HG03045 (cell line): ENCODE measurements around the gene GK.
"Not testable (repeated sequence)": the region's sequence is repeated elsewhere in the genome, so short reads cannot be mapped to it uniquely, and the experiment has no call there.

Source experiments
- ATAC-seq: cut with Tn5 transposase; IDR thresholded peaks from one replicate; pipeline ENCODE4 v1.9.1; 2021; ENCODE audit warnings: mild to moderate bottlenecking, moderate library complexity; ENCODE audit not compliant: unreplicated experiment

Gene GK

GRCh38 chrX:30693999-30694650 is 40.9 kb downstream of the GK start:
- ATAC-seq: no peak

- ATAC-seq: no peak
Measured at GRCh38 chrX:30702736-30703135, 49.5 kb downstream of the GK start.

- no peak for ATAC-seq
Measured at GRCh38 chrX:30706216-30706775, 53.1 kb downstream of the GK start.

GRCh38 chrX:30712214-30712613 is 59.0 kb downstream of the GK start:
- ATAC-seq: no peak

DNA sequence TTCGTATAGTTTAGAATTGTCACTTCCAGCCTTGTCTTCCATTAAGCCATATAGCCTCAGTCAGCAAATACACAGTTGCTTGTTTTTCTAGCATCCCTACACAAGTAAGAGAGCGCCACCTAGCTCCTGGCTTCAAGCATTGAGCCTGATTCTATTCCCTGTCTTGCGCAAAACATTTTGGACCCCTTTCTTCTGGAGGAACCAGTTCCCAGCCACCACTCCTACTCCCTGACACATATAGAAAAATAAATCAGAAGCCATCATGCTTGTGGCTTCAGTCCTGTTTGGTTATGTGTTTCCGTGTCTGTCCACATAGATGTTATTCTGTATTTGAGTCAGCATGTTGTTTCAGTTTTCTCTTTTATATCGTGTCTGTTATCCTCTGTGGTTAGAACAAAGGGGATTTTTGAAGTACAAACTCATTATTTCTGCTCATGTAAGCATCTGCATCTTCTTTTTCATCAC is 59.9 kb downstream of the GK start:
- ATAC-seq: peak; percentile 93

GRCh38 chrX:30714138-30714537 is 60.9 kb downstream of the GK start:
- no peak for ATAC-seq

DNA sequence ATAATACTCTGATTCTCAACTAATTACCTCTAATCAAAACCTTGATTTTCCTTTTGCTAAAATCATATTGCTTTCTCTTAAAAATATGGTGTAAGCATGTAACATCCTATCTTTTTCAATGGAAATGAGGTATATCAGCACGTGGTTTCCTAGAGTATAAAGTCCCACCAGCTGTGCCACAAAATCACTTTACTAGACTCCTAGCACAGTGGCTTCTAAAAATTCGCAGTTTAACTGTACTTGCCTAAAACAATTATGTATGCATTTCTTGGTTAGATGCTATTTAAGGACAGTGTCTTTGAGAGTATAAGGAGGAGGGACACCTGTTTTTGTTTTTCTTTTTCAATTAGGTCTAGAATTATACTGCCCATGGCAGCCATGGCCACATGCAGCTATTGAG is 62.8 kb downstream of the GK start:
- no peak for ATAC-seq

DNA sequence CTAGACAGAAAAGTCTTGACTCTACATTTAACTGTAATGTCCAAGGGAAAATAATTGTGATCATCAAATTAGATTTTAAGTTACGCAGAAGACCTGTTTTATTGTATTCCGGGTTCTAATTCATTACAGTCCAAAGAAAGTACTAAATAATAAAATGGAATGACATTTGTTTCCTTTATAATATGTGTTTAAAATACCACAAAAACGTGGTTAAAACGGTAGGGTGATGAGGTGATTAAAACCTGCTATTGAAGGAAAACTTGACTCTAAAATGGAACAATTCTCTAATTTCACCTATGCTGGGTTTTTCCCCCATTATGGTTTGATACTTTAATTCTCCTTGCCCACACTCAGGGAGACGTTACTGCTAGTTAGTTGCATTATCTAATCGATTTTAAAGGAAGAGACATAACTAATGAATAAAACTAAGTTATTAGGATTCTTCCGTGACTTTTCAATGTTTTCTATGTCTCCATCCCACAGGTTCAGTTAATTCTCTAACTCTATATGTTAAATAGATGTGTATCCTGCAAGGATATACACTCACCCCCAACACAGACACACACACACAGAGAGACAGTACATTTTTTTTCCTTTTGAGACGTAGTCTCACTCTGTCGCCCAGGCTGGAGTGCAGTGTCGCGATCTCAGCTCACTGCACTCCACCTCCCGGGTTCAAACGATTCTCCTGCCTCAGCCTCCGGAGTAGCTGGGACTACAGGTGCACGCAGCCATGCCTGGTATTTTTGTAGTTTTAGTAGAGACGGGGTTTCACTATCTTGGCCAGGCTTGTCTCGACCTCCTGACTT is 80.8 kb downstream of the GK start:
- ATAC-seq: no peak

DNA sequence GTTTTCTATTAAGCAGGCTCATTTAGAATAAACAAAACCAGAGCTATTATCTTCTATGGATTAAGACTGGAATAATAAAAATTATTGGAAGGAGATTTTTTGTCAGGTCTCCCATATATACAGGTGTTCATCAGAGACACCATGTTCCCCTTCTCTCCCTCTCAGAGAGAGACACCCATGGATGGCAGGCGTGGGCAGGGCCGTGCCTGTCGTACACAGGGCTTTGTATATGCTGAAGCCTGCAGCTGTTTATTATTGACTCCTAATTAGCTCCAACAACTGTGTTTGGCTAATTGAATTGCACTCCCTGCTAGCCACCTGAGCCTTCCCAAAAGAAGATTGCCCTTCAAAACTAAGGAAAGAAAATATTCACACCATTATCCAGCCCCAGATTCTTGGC is 81.6 kb downstream of the GK start:
- ATAC-seq: no peak

GRCh38 chrX:30735839-30736238 is 82.6 kb downstream of the GK start:
- peak; percentile 60 for ATAC-seq

DNA sequence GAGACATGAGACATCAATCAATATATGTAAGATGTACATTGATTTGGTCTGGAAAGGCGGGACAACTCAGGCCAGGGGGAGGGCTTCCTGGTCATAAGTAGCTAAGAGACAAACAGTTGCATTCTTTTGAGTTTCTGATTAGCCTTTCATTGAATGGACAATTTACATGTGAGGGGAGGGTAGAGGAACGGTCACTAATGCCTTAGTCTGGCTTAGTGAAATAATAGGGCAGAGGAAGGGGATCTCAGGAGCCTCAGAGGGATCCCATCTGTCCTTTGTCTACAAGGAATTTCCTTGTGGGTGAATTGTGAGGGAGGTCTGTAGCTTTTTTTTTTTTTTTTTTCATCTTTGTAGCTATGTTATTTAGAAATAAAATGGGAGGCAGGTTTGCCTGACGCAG is 88.3 kb downstream of the GK start:
- no peak for ATAC-seq

- ATAC-seq: no peak
Measured at GRCh38 chrX:30748342-30748960, 95.2 kb downstream of the GK start.

- ATAC-seq: no peak
Measured at GRCh38 chrX:30751497-30751896, 98.3 kb downstream of the GK start.

DNA sequence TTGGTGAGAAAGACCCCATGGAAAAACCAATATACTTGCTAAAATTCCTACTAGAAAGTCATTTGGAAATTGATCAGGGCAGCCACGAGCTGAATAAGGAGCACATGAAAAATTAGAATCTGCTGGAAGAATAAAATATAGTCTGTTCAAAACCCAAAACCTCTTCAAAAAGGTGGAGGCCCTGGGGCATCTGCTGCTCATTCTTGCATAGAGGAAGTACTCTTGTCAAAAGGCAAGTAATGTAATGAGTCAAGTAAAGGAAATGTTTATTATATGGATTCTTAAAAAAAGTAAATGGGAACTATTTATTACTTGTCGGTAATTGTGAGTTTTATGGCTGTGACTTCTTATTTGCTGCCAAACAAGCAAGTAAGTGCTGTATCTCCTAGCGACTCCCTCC is 109.5 kb downstream of the GK start:
- ATAC-seq: no peak

DNA sequence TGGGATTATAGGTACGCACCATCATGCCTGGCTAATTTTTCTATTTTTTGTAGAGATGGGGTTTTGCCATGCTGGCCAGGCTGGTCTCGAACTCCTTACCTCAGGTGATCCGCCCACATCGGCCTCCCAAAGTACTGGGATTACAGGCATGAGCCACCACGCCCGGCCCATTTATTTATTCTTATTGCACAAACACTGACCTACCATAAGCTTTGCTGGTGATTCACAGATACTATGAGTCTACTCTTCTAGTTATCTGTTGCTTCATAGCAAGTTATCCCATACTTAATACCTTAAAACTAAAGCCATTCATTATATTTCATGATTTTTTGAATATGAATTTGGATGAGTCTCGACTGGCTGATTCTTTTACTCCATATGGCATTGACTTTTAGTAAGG is 120.5 kb downstream of the GK start:
- not testable (repeated sequence) for ATAC-seq

- no peak for ATAC-seq
Measured at GRCh38 chrX:30777575-30777974, 124.4 kb downstream of the GK start.

GRCh38 chrX:30779453-30780030 is 126.3 kb downstream of the GK start:
- ATAC-seq: no peak
